ENCODE data around the gene LRMDA.

GRCh38 chr10:75441196-75441595, 9.8 kb downstream of the LRMDA start:
- TF ChIP-seq RAD21 (IDR thresholded peaks at IDR 0.05 in 1 of 2, conservative IDR thresholded peaks at IDR 0.05 in 1 of 2; ENCODE audit: low read depth in 2 of 2, low read length in 2 of 2) (no peak), POLR2AphosphoS5 (IDR thresholded peaks at IDR 0.05; ENCODE audit: low read depth, low read length) (no peak)
